HG03060 (cell line): ENCODE measurements around the gene CAVIN2.

Experiments used
- ATAC-seq: cut with Tn5 transposase; IDR thresholded peaks from one replicate; pipeline ENCODE4 v1.9.1; 2021; ENCODE audit warnings: low read depth, moderate number of reproducible peaks; ENCODE audit not compliant: unreplicated experiment

Gene CAVIN2

DNA sequence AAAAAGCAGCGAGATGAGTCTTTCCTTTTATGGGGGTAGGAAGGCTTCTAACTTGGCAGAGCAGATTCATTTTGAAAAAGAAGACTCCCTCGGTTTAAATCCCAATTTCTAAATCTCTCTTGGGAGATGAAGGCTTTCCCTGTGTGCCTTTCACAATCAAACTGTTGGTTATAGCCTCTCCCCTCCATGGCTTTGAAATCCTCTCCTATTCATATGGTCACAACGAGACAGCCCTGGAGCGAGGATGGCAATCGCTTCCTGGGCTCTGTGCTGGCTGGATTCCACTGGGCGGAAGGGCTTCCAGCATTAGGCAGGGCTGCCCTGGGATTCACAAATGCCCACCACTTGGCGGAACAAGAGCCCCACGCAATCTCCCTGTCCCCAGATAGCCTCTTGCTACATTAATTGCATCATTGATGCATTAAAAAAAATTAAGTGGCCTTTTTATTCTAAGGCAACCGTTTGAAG, 1.6 kb downstream of the CAVIN2 start:
- no peak for ATAC-seq

DNA sequence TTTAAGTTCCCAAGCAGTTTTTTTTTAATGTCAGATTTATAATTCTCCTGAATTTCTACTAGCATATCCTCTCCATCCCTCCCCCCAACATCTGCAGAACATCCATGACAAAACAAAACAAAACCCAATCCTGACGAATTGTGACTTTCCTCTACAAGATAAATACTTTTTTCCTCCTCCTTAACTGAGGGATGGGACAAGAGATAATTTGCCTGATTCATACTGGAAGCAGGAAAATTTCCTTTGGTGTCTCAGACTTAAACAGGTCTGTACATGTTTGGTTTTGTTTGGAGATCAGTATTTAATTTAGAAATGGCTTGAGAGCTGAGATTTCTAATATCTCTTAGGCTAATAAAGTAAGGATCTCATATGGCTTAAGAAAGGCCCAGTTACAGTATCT, 2.2 kb downstream of the CAVIN2 start:
- ATAC-seq, result no peak

DNA sequence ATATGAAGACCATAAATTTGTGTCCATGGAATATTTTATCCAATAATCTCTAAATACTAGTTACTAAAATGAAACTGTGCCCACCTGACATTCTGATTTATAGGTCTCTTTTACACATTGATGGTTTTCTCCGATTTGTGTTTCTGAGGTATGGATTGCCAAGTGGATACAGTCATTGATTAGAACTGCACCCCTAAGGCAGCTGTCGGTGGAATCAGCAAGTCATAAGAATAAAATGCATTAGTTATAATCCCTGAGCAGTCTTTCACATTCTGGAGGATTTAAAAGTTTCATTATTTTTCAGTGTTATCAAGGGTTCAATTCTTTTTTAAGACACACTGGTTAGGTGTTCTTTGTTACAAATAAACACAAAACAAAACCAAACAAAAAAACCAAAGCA, 6.0 kb downstream of the CAVIN2 start:
- ATAC-seq, result no peak

DNA sequence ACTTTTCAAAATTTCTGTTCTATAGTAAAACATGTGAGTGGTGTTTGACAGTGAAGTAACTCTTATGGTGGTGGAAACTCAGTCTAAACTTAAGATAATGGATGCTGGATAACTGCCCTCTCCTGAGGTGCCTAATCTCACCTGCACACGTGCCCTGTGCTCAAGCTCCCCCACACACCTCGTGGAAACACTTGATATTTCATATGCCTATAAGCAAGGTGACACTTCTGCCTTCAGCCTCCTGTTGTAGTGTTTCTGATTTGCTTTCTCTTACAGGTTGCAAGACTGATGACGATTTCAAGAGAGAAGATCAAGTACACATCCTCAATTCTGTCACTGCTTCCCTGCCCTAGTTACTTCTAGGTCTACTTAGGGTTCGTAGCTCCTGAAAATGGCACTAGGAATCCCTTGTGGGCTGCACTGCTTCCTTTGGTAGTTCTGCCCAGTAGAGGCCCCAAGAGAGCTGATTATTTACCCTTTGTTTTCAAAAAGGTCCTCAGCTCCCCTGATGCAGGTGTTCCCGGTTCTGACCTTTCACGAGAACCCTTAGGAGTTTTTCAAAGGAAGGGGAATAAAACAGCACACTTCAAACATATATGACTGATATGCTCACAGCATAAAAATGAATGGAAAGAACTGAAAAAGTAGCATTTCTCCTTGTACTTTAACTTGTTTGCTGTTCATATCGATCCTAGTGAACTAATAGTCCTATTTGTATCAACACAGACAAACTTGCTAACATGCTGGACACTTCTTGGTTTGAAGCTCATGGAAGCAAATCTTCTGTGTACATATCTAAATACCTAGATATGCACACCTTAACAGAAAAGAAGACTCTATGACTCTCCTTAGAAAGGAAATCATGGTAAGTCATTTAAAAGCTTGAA, 6.7 kb downstream of the CAVIN2 start:
- ATAC-seq, result no peak

DNA sequence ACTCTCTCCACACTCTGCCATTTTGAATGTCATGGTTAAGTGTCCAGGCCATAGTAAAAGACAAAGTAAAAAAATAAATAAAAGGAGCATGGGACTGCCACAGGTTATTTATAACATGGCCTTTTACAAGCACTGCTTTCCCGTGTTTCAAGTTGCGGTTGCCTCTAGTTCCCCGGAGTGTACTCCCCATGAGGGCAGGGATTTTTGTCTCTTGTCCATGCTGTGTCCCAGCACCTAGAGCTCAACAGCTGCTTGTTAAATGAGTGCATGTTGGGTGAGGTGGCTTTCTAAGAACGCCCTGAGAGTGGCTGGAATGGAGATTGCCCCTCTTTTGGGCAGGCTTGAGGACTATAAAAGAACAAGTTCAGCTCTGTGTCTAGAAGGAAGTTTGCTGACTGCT, 8.4 kb downstream of the CAVIN2 start:
- no peak for ATAC-seq

DNA sequence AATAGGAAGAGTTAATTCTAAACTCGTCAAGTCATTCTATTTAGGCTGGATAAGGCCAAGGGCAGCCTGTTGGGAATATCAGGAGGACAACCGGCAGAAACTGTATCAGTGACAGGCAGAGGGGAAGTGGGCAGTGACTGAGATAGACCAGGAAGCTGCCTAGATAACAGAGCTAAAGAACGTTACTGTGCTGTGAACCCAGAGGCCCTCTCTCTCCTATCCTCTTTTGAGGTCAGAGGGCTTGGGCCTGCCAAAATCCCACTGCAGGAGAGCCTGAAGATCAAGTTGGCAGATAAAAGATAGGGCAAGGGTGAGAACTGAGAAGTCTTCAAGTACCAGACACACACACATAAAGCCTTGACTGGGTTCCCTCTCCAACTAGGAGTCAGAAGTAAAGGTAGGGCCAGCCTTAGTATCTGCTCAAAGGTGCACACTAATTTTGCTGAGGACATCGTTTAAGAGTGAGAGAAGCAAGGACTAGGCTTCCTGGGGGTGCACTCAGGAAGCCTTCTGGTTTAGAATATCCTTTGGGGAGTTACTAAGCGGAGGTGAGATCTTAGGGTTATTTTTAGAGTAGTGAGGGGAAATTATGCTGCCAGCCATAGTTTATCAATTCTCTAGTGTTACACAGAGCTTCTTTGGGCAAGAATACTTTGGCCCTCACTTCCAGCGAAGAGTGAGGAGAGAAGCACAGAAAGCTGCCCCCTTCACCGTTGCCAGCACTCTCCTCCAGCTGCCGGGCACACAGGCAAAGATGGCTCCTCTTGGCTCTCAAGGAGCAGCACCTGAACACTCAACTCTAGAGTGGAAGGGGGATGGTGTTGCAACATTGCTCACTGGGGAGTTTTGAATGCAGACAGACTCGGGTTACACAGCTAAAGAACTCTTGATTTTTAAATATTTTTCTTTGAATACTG, 9.8 kb downstream of the CAVIN2 start:
- ATAC-seq, result peak; percentile 29

DNA sequence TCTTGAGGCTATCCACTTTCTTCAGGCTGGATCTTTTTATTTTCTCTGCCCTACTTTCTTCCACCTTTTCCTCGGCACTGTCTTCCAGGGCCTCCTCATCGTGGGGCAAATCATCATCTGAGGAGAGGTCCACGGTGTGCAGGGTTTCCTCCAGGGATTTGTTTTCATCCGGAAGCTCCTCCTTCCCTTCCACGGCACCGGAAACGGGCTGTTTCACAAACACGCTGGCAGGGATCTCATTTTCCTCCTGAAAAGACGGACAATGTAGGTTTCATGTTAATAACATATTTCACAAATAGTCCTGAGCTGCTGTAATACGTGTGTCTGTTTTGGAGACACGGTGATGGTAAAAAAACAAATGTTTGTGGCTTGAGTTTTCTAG, 10.4 kb downstream of the CAVIN2 start:
- ATAC-seq, result no peak

DNA sequence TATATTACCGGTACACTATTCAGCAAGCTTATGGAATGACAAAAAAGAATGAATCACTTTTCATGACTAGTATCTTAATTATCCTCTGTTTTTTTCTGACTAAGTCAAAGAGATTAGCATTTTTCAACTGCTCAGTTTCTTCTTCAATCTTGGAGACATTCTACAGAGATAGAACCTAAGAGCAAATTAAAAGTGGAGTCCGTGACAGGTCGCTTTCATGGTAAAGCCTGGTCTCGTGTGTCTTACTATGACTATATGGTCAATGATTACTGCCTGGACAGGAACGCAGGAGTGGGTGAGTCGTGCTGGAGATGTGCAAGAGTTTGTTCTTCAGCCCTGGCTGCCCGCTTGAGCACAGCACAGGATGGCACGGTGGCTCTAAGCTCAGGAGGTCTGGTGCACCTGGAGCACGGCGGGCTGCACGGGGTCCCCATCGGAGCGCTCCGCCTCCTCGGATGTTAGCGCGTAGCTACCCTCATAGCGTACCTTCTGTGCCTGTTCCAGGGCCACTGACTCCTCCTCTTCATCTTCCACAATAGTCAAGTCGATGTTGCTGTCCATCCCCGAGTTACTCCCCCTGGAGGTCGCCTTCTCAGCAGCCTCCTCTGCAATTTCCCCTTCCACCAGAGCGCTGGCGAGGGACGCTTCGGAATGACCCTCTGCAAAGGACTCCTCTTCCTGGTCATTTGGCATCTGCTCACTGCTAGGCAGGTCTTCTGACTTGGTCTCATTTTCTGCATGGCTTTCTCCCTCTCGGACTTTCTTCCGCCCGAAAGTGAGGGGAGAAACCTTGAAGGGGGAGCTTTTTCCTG, 11.1 kb downstream of the CAVIN2 start:
- ATAC-seq, result no peak

DNA sequence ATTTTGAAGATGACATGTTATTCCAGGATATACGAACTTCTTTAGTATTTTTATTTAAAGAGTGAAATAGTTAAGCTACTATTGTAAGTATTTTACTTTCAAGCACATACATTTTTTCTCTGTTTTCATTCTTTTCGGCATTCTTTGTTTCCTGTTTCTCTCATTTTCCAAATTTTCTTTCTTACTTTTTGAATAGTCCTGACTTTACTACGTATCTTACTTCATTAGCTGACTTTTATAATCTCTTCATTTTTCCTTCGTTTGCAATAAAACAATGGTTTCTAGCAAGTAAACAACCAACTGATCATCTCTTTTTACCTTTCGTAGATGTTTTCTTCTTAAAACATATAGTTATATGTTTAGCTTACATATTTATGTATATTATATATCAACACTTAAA, 11.8 kb downstream of the CAVIN2 start:
- no peak for ATAC-seq

DNA sequence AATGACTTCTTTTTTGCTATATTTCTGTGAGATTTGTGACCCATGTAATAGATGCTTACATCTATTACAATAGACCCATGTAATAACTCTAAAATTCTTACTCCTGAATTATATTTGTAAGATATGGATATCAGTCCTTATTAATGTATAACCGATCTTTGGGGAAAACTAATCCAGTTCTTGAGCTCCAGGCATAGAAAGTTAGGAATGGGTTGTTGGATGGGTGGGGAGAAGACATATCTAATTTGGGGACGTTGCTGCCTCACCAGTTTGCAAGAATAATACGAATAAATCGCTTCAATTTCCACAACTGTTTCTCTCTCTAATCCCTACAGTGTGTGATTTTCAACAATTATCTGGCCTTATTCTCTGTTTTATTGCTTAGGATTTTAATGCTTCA, 13.5 kb downstream of the CAVIN2 start:
- ATAC-seq, result no peak

DNA sequence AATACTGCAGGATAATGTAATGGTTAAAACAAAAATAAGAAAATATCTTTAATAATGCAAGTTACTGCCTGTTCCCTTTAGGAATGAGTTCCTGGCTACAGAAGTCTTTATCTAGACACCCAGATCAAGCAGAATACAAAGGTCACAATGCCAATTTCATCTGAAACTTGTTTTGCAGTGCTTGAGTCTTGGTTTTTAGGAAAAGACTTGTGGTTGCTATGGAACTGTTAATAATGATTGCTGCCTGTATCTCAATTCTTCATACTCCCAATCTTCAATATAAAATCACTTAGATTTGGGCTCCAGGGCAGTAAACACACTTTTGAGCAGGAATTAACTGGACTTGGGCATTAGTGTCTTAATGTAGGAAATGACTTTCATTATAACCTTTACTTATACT, 14.2 kb downstream of the CAVIN2 start:
- no peak for ATAC-seq

DNA sequence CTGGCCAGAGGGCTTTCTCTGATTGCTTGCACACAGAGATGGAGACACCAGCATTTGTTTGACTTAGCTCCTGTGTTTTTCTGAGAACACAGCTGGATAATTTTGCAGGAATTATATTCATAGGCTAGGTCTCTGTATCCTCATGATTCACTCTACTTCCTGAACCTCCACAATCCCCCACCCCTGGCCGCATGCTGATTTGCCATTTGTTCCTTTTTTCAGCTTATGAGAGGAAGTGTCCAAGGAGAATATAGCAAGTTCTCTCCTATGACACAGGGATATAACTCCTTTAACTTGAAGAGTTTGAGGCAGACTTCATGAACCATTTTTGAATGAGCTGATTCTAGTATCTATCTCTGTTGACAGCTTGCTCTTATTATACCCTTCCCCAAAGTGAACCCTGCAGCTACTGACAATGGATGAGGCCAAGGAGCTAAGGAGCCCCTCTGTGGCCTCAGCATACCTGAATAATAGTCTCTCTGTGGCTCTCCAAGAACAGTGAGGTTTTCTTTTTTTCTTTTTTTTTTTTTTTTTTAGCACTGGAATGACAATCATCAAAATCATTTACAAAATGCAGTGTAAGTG, 15.4 kb downstream of the CAVIN2 start:
- ATAC-seq, result no peak

DNA sequence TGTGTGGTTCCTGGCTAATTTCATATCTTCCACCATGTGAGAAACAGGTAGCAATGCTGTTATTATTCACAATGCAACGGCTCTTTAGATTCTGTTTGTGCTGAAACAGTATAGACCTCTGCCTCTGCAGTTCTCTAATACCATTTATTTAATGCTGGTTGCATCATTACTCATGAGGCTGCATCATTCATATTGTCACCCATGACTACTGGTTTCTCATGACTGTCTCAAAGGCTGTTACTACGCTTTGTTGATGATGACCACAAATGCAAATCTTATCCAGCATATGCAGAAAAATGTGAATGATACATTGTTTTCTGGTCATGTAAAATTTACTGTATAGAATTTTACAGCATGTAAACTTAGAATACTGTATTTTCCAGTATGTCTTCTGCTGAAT, 22.5 kb downstream of the CAVIN2 start:
- ATAC-seq, result no peak

DNA sequence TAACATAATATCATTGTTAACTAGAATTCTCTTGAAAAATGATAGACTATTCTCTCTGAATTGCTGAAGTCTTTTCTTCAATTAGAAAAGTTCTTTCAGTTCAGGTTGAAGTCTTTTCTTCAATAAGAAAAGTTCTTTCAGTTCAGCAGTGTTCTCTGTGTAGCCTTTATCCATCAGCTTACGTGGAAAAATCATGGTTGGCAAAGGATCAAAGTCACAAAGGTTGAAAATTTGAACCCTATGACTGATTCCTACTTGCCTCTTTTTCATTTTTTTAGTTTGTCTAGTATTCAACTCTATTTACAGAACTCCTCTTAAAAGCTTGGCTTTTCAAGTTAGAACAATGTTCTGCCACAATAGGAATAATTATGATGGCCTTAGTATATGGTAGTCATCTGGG, 25.8 kb downstream of the CAVIN2 start:
- ATAC-seq, result no peak

DNA sequence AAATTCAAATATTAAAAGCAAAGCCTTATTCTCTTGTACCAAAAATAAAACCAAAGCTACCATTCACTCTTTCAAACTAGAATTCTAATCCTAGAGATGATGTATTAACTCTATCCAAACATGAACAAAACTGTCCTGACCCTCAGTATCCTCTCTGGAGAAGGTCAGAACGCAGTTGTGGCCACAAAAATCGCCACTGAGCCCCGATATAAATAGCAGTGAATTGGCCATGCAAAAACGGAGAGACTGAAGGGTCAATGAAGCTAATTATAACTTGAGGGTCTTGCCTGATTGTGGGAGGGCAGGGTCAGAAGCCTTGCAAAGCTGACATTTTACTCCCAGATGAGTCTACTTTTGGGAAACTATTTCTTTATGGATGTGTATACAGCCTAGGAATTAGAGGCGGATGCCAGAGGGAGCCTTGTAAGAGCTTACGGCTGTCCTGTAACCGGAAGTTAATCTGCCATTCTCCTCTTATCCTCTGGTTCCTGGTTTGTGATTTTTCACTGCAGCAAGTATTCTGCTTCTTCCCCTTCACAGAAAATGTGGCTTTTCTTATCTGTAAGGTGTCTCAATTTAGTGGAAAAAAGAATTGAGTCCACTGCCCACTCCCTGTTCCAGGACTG, 28.1 kb downstream of the CAVIN2 start:
- no peak for ATAC-seq

DNA sequence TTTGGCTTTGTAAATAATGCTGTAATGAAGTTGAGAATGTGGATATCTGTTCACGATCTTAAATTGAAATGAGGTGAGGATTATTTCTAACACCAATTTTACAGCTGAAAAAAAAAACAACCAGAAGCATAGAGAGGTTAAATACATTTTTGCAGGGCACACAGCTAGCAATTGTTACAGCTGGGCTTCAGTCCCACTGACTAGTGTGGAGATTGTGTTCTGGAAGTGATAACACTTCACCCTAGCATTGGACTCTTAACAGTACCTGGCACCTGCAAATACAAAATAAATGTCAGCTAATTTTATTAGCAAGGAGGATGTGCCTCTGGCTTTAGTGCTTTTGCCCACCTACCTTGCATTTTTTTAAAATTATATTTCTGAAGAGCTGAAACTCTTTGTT, 28.8 kb downstream of the CAVIN2 start:
- ATAC-seq, result no peak

DNA sequence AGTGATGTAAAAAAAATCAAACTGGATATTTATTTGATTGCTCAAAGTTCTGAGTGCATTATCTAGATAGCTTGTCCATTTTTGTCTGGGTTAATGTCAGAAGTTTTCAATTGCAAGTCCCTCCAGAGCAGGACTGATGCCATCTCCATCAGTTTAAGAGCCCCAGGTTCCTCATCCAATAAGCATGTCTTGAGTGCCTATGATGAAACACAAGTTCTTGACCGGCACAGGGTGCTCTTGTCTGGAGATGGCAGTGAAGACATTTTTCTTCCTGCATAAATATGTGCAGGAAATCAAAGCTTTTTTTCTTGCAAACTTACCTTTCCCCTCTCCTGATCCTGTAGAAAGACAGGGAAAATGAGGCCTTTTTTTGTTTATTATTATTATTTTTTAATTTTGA, 31.9 kb downstream of the CAVIN2 start:
- ATAC-seq, result no peak

DNA sequence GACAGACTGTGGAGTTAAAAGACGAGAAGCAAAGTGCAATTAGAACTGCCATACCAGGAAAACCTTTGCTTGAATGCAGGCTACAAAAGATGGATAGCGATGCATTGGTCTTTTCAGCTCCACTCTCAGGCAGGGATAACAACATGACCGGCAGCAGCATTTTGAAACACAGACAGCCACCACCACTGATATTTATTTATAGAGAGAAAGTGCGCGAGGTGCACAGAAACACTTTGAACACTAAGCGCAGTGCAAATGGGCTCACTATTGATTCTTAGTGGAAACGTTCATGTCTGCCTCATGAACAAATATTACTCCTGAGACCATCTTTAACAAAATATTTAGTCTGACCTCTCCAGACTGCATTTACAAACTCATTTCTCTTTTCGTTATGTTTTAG, 32.9 kb downstream of the CAVIN2 start:
- ATAC-seq, result no peak

DNA sequence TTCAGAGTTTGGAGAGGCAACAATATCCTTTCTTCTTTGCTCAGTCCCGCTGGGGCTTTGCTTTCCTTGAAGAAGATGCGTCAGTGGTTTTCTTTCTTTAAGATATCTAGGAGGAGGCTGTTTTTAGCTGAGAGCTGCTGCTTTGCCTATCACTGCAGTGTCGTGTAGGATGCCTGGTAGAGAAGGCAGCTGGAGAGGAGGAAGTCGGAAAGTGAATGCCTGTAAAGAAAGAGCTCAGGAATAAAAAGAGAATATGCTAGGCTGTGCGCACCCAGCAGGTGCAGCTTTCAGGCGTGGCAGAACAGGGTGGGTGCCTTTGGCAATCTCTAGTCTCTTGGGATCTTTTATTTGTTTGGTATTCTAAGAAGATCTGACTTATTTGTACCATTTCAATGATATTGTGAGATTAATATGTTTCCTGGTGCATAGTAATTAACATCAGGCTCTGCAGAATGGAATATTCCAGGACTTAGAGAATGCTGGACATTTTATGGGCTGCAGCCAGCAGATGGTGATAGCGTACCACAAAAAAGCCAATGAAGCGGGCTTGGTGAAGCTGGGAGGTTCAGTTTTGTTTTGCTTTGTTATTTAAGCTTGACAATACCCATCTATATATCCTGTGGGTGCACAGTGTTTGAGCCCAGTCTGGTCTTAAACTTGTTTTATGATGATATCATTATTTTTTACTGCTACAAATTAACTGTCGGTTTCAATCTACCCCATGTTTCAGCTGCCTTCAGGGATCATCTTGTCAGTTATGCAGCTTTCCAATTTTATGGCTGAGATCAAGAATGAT, 34.9 kb downstream of the CAVIN2 start:
- peak; percentile 53 for ATAC-seq
